ENCODE measurements around the gene LIF.

LIF gene

GRCh38 chr22:30240541-30241417 lies 5.8 kb downstream of the LIF start:
- no peak overlapping the region for H3K4me3 ChIP-seq (ENCODE audit: control insufficient read depth, low read depth, low read length)
- DNase-seq (ENCODE audit: low read depth) = peak; percentile 25

DNA sequence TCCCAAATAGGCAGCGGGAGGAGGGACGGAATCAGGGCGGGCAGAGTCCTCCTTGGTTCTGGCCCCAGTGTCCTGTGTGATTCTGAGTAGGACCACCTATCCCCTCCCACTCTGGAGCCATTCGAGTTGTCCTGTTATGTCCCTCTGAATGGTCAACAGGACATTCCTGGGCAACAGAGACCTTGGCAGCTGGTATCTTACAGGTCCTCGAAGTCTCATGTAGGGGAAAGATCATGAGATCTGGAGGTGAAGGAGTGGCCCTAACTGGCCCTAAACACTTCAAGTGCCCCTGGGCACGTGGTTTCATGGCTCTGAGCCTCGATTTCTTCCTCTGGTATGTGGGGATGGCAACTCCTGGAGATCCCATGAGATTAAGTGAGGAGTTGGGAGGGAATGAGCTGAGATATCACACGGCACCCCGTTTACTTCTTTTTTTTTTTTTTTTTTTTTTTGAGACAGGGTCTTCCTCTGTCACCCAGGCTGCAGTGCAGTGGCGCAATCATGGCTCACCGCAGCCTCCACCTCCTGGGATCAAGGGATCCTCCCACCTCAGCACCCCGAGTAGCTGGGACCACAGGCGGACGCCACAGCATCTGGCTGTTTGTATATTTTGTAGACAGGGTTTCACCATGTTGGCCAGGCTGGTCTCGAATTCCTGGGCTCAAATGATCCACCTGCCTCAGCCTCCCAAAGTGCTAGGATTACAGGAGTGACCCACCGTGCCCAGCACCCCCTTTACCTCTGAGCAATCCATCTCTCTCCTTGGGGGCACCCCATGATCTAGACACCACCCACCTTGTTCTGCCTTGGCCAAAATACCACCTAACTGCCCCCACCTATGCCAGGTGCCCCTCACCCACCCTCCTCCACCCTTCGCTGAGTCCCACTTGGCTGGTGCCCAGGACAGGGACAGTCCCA lies 6.8 kb downstream of the LIF start:
- no peak overlapping the region for H3K4me3 ChIP-seq (ENCODE audit: control insufficient read depth, low read depth, low read length)
- no peak for DNase-seq (ENCODE audit: low read depth)
- TF ChIP-seq, protein P1, sequence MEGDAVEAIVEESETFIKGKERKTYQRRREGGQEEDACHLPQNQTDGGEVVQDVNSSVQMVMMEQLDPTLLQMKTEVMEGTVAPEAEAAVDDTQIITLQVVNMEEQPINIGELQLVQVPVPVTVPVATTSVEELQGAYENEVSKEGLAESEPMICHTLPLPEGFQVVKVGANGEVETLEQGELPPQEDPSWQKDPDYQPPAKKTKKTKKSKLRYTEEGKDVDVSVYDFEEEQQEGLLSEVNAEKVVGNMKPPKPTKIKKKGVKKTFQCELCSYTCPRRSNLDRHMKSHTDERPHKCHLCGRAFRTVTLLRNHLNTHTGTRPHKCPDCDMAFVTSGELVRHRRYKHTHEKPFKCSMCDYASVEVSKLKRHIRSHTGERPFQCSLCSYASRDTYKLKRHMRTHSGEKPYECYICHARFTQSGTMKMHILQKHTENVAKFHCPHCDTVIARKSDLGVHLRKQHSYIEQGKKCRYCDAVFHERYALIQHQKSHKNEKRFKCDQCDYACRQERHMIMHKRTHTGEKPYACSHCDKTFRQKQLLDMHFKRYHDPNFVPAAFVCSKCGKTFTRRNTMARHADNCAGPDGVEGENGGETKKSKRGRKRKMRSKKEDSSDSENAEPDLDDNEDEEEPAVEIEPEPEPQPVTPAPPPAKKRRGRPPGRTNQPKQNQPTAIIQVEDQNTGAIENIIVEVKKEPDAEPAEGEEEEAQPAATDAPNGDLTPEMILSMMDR (conservative IDR thresholded peaks at IDR 0.05; ENCODE audit: control insufficient read depth, insufficient read depth, low read depth, low read length) = no peak

More at GRCh38 chr22:30240541-30241417, 5.8 kb downstream of the LIF start:
- TF ChIP-seq, protein P1 (conservative IDR thresholded peaks at IDR 0.05; ENCODE audit: control insufficient read depth, insufficient read depth, low read depth, low read length) = no peak

GRCh38 chr22:30238661-30239487 lies 7.7 kb downstream of the LIF start:
- peak; percentile 41 for DNase-seq (ENCODE audit: low read depth)
- TF ChIP-seq, protein P1 (conservative IDR thresholded peaks at IDR 0.05; ENCODE audit: control insufficient read depth, insufficient read depth, low read depth, low read length) = no peak
- H3K4me3 ChIP-seq (ENCODE audit: control insufficient read depth, low read depth, low read length) = no peak overlapping the region

DNA sequence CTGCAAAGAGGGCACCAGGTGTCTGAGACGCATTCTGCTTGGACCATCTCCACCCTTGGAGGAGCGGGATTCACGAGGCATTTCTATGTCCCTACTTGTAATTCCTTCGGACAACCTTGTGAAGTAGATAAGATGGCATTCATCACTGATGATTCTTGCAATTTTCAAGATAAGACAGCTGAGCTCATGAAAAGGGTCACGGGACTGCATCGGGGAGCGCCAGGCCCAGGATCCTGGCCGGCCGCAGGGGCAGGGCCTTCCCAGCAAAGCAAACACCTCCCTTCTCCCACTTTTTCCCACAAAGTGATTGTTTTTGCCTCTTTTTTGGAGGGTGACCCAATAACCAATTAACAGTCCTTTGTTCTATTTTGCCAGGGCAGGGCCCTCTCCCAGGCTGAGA lies 8.4 kb downstream of the LIF start:
- no peak overlapping the region for H3K4me3 ChIP-seq (ENCODE audit: control insufficient read depth, low read depth, low read length)
- TF ChIP-seq, protein P1 (conservative IDR thresholded peaks at IDR 0.05; ENCODE audit: control insufficient read depth, insufficient read depth, low read depth, low read length) = no peak
- no peak for DNase-seq (ENCODE audit: low read depth)

DNA sequence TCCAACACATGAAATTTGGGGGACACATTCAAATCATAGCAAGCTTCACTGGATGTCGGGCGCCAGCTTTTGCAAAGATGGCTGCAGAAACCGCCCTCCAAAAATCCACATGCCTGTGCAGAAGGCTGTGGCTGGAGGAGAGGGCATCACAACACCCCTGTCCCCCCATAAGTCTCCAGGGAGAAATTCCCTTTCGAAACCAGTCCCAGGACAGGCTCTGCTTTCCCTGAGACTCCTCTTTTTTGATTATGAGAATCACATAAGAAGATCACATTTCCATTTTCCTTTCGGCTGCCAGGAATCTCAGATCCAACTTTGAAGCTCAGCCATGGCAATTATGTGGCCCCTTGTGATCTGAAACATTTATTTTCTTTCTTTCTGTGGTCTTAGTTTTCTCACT lies 9.7 kb downstream of the LIF start:
- no peak overlapping the region for H3K4me3 ChIP-seq (ENCODE audit: control insufficient read depth, low read depth, low read length)
- DNase-seq (ENCODE audit: low read depth) = no peak
- TF ChIP-seq, protein P1 (conservative IDR thresholded peaks at IDR 0.05; ENCODE audit: control insufficient read depth, insufficient read depth, low read depth, low read length) = no peak

DNA sequence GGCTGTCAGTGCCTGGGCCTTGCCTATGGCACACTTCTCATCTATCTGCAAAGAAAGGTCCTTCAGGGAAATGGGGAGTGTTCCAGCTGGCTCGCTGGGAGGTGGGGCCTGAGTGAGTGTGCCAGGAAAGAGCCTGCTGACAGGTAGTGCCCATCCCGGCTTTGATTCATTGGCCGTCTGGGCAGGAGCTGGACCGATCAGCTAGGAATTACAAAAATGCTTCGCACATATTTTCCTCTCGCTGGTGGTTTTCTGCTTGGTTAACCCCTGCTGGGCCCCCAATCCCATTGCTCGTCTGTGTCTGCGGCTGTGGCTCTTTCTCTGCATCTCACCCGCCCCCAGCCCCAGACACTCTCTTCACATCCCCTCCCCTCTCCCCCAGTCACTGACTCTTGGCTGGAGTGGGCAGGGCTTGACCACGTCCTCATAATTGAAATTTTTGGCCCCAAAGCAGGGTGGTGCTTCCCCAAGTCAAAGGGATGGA lies 10.8 kb downstream of the LIF start:
- no peak overlapping the region for H3K4me3 ChIP-seq (ENCODE audit: control insufficient read depth, low read depth, low read length)
- TF ChIP-seq, protein P1 (conservative IDR thresholded peaks at IDR 0.05; ENCODE audit: control insufficient read depth, insufficient read depth, low read depth, low read length) = no peak
- no peak for DNase-seq (ENCODE audit: low read depth)

Measured in fibroblast of mammary gland (primary cell).